ENCODE results near the gene FAM13A.

- TF ChIP-seq POLR2A (IDR thresholded peaks at IDR 0.05; ENCODE audit: extremely low read depth, insufficient read length) = no peak
- no peak for TF ChIP-seq CTCF (IDR thresholded peaks at IDR 0.05; ENCODE audit: low read depth, low read length)
- TF ChIP-seq MYC (IDR thresholded peaks at IDR 0.05; ENCODE audit: low read depth, low read length) = no peak
- no peak for TF ChIP-seq MAX (IDR thresholded peaks at IDR 0.05; ENCODE audit: low read depth, low read length)
Measured at GRCh38 chr4:88907478-88907877, 149.5 kb downstream of the FAM13A start.
